ENCODE measurements around the gene FGF12.

FGF12 gene

DNA sequence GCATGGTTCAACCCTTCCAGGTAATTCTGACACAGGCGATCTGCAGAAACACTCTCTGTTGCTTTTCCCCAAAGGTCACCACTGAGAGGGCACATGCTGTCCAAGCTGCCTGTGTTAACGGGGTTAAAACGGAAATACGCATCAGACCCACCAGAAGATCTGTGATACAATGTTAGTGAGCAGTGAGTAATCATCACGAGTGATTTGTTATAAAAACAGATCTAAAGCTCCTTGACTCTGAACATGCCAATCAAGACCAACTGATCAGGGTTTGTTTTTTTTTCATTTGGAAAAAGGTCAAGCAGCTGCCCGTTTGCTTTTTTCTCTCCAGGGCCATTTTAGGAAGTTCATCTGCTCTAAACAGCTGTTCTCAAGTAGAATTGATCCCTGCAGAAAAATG is 43.2 kb downstream of the FGF12 start:
- DNase-seq: no peak

- peak; percentile 73 for DNase-seq
Observed at GRCh38 chr3:192675958-192676649, 51.2 kb downstream of the FGF12 start.

- no peak for DNase-seq
Observed at GRCh38 chr3:192655628-192656027, 71.7 kb downstream of the FGF12 start.

DNA sequence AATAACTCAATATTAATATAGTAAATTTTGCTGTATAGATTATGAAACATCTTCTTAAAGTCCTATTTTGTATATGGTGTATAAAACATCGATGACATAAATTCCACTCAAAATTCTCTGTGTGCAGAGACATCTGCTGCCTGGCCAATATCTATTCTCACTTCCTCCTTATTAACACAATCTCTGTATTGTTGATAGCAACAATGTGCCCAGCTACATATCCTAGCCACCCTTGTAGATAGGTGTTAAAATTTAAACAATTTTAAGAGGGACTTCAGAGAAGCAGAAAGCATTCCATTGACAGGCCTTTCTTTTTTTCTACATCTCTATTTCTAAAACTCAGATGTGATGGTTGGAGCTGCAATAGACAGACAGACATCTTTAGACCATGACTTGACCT is 72.3 kb downstream of the FGF12 start:
- no peak for DNase-seq

DNA sequence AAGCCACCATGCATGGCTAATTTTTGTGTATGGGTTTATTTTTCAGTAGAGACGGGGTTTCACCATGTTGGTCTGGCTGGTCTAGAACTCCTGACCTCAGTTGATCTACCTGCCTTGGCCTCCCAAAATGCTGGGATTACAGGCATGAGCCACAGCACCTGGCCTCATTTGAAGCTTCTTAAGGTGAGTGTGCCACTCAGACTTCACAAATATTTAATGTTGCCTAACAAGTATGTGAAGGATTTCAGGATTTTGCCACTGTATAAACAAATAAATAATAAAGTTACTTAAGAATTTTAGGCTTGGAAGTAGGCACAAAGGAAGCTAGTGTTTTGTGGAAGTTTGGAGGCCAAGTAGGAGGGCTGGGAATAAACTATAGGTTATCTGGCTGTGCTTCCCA is 73.5 kb downstream of the FGF12 start:
- DNase-seq: no peak

DNA sequence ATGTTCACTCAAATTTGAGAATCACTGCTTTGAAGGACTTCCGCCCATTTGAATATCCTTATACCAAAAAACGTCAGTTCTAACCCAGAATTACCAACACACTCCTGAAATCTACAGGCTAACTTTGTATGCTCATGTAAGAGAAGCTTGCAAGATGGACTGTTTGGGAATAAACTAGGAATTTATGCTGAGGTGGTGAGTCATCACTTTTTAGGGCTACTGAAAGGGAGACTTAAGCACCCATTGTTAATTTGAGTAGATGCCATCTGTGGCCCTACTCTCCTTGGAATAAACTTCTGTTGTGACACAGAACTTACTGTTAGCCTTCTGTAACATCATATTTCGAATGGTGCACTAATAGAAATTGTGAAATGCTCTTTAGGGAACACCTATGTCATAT is 74.6 kb downstream of the FGF12 start:
- no peak for DNase-seq

- DNase-seq: no peak
Observed at GRCh38 chr3:192651836-192652512, 75.4 kb downstream of the FGF12 start.

DNA sequence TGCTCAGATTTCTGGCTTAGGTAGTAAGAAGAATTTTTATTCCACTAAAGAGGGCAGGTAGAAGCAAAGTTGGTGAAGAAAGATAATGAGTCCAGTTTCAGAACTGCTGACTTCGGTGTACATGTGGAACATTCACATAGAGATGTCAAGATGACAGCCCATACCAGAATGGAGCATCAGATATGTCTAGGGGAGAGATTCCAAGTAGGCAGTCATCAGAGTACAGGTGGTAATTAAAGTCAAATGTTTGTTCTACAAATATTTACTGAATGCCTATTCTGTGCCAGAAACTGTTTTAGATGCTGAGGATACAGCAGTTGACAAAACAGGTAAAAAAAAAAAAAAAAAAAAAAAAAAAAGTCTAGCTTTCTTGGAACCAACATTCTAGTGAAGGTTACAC is 81.9 kb downstream of the FGF12 start:
- no peak for DNase-seq

- DNase-seq: no peak
Observed at GRCh38 chr3:192642651-192643050, 84.7 kb downstream of the FGF12 start.

DNA sequence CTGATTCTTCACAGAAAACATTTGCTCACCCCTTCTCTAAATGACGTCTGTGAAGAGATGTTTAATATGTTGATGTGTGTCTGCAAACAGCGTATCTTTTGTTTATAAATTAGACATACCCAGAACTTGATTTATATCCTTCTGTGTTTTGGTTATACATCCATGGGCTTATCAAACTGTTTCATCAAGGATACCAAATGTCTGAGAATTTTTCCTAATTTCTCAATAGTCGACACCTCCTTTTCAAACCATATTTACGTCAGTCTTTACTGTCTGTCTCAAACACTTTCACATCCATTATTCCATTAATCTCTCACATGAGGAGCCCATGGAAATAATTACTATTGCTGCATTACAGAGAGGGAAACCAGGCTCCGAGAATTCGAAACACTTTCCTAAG is 85.4 kb downstream of the FGF12 start:
- DNase-seq: no peak

- no peak for DNase-seq
Observed at GRCh38 chr3:192639987-192640386, 87.4 kb downstream of the FGF12 start.

DNA sequence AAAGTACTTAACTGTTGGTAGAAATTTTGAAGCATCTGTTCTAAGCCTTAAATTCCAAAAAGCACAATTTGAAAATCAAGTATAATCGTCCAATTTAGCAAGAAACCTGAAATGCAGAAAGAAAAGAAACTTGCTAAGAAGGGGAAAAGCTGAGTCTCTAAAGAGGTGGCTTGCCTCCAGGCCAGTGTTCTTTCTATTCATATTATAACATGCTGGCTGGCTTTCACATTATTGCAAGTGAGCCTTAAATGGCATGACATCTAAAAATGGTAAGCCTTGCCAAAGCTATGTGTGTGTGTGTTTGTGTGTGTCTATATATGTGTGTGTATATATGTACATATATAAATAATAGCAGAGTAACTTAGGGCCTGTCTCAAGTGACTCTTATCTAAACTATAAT is 89.5 kb downstream of the FGF12 start:
- DNase-seq: no peak

DNA sequence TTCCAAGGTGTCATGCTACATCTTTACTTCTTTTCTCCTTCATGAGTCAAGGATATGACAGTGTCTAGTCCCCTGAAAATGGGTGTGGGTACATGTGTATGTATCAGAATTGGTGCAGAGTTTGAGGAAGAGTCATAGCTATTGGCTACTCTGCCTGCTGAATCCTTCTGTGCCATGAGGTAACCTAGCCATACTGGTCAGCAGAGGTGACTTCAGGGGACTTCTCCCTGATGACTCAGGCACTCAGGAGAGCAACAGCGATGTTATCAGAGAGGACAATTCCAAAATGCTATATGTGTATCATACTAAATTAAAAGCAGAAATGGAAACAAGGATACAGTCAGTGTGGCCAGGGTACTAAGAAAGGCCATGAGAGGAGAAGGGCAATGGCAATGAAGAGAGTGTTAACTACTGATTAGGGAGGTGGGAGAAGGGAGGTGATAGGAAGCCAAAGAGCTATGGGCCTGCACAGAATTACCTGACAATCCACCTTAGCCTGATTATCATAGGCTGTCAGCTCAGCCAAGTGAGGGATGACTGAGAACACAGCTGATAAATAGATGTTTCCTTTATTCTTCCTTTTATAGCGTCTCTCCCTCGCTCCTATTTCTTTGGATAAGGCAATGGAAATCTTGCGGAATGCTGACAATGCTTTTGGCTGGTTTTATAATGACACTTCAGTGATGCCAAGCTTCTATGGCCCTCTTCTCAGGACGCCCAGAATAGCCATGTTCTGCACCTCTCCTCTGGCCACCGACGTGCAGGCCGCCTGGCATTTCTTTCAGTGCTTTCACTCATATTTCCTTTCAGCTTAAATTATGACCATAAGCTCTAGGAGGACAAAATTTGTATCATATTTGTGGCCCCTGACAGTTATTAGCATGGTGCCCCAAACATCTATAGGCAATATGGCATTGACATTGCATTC is 90.6 kb downstream of the FGF12 start:
- DNase-seq: no peak

DNA sequence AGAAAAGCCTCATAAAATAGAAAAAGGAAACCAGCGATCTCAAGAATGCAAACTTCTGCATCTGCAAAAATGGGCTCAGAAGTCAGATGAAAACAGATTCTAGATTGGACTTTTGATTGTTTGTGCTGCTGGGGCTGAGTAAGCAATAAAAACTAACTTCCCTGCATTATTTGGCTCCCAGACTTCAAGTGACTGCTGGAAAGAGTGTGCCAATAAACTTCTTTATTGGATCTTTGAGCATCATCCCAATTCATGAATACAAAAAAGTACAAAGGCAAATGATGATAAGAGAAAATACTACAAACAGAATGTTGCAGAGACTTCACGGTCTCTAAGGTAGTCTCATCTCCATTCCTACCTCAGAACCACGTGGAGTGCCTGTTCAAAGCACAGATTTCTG is 97.9 kb downstream of the FGF12 start:
- DNase-seq: no peak

DNA sequence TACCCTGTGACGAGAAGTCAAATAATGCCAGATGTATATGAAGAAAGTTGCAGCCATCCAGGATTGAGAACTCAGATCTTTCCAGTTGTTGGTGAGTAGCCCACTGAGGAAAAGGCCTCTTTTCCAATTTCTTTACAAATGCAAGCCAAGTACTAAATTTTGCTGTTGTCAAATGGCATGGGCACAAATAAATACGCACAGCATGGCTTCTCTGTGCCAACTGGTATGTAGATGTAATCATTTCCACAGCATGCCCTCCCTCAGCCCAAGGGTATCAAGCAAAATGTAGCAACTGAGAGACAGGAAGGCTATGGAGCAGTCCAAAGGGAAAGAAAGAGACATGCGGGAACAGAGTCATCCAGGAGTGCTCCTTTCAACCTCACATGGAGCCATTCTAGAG is 105.4 kb downstream of the FGF12 start:
- no peak for DNase-seq

GRCh38 chr3:192620275-192620674 is 107.1 kb downstream of the FGF12 start:
- no peak for DNase-seq

GRCh38 chr3:192611411-192611810 is 115.9 kb downstream of the FGF12 start:
- no peak for DNase-seq

DNA sequence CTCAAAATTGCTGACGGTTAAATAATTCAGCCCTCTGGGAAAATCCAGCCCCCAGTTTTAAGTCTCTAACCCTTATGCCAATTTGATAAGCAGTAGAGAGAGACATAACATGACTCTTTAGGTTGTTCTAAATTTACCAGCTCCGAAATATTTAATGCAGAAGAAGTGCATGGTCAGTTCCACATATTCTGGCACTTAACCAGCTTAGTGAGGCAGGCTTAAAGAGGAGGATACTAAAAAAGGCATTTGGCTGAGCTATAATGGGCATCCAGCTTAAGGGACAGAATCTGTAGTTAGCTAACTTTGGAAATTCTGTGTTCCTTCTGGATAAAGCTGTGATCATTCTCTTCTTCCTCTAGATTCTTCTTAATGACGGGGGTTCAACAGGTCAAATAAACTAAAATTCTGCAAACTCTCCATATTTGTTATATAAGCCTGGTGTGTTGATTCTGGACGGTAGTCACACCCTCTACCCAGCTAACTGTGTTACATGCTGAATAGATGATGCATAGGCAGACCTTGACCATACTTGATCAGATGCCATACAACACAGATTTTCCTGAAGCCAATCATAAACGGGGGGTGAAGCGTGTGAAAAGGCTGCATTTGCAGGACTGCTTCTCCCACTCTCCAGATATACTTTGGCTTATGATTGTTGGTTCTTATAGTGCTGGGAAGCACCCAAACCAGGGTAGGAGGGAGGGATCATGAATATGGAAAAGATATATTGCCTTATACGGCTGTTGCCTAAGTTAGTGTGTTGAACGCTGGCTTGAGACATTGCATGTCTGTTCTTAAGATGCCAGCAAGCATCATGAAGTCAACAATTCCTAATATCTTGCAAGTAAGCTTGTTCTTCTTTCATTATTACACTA is 118.4 kb downstream of the FGF12 start:
- no peak for DNase-seq

DNA sequence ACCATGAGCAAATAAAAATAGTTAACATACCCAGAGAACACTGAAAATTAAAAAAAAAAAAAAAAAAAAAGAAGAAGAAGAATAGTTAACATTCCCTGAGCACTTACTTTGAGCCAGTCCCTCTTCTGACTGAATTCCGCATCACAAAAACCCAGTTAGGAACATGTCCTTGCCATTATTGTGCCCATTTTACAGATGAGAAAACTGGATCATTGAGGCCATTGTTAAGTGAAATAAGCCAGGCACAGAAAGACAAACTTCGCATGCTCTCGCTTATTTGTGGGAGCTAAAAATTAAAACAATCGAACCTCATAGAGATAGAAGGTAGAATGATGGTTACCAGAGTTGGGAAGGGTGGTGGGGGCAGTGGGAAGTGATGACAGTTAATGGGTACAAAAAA is 119.5 kb downstream of the FGF12 start:
- no peak for DNase-seq

DNA sequence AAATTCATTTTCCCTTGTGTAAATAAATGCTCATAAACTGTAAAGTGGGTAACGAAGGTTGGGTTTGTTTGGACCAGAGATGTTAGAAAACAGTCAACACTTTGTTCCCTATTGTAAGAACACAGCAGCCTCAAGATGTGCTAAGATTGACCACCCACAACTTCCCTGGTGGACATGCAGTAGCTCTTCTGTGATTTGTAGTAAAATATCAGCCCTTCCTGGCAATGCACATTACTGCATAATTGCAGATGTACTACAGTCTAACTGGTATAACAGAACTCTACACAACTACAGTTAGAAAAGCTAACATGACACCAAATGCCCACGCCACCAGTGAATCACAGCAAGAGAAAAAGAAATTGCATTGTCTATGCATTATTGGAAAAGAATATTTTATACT is 129.4 kb downstream of the FGF12 start:
- DNase-seq: no peak

GRCh38 chr3:192597506-192597905 is 129.8 kb downstream of the FGF12 start:
- no peak for DNase-seq

DNA sequence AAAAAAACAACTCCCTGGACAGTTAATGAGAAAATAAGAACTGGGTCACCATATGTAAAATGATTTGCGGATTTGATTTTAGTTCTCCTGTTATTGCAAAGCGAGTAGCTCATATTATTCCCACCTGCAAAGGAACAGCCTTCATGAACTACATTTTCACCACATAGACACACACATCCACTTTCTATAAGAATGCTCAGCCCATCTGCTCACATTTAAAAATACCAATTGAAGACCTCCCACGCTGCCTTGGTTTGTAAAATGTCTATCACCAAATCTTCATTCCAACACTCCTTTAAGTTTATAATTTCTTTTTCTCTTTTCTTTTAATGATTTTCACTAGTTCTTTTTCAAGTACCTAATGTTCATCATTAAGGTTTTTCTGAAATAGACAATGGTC is 148.6 kb downstream of the FGF12 start:
- DNase-seq: no peak

DNA sequence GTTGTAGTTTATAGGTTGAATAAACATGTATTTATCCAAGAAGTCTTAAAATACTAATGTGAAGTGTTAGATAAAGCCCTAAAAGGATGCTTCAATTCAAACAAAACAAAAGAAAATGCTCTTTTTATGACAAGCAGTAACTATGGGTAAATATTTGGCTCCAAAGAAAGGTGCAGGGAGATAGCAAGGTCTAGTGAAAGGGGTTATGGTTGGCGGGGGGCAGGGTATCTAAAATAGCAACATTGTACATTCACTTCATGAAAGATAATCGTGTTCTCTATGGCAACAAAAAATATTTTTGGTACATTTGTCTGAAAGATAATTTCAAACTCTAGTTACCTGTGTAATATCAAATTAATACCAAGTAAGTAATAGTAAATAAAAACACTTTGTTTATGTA is 149.5 kb downstream of the FGF12 start:
- DNase-seq: no peak

All from activated CD4-positive, alpha-beta T cell treated with anti-CD3 and anti-CD28 coated beads, Interleukin-10, Interleukin-2, amounts not matched to agents 100 ng/mL and 50 ng/mL, durations not matched to agents 16 hours and 8 hours (primary cell).